Posterior vena cava (tissue), 2 donors: ENCODE data around the gene KARS1. TPM values are rescaled to one million over a fixed set of nuclear protein-coding genes. Genes with fewer than 3 reads are reported as not detected.

Experiments
- DNase-seq: peaks from one replicate; pipeline ENCODE4 v3.0.0-alpha.2; 2020; ENCODE audit warnings: low spot score
- intact Hi-C, 2 donors: fragments of 100-400 bp; cut with DNase I; formaldehyde crosslinking; loops; one replicate each; pipeline versions ENCODE4 v1.14.1 to v1.14.2; 2022 to 2023
- total RNA-seq, 2 donors: library from RNA; stranded (reverse); fragmentation: NEBNext Ultra II Directional; extraction: Animal tissue kit (Norgen Biotek cat#: 25700); gene quantifications; one replicate each; pipeline ENCODE4 v1.2.1, GENCODE V29; 2021
- donor health status: DM: yes; HTN: yes; CAD: no.
- donor health status: DM: yes; HTN: yes; CAD: no.

Gene KARS1
- total RNA-seq, 2 donors from 2014 or later: 67.6 to 75.0 TPM

DNA sequence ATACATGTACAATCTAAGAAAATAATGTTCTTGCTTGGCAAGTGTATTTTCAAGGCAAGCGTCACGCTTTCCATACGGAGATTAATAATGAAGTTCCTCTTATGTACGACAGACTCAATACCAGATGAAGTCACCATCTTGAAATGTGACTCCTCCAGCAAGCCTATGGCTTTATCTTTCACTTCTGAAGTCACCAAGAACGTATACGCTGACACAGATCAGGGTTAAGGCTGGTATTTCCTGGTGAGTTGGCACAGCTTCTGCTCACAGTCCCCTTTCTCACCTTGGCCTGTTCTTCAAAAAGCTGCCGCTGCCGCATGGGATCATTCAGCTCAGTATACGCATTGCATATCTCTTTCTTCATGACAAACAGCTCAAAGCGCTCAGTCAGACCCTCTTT, 18.3 kb downstream of the KARS1 start:
- DNase-seq: no peak
- intact Hi-C loops: loop anchor here in 1 of 2 donors (10.0 kb wide), 1 partner anchor 64 kb away; the partner anchor contains the start of gene GABARAPL2

DNA sequence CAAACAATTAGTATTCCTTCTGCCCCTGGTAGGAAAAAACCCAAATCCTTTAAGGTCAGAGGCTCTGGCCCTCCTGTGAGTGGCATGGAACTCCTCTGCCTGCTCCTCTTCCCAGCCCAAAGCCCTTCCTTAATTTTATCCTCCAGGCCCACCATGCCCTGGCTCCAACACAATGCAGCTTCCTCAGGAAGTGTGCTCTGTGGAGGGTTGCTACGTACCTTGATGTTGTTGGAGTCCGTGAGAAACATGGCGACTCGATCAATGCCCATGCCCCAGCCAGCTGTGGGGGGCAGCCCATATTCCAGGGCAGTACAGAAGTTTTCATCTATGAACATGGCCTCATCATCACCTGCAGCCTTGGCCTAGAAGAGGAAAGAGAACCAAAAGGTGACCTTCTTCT, 19.1 kb downstream of the KARS1 start:
- intact Hi-C loops: loop anchor here in 1 of 2 donors (10.0 kb wide), 1 partner anchor 64 kb away; the partner anchor contains the start of gene GABARAPL2

GRCh38 chr16:75627851-75628250, 19.6 kb downstream of the KARS1 start:
- DNase-seq: no peak
- intact Hi-C loops: loop anchor here in 1 of 2 donors (10.0 kb wide), 1 partner anchor 63 kb away; the partner anchor contains the start of gene GABARAPL2

More for the DNA sequence above, 19.1 kb downstream of the KARS1 start:
- no peak for DNase-seq

GRCh38 chr16:75626806-75627205, 20.7 kb downstream of the KARS1 start:
- no peak for DNase-seq
- intact Hi-C loops: loop anchor here in 1 of 2 donors (10.0 kb wide), 1 partner anchor 62 kb away; the partner anchor contains the start of gene GABARAPL2

GRCh38 chr16:75624921-75625334, 22.5 kb downstream of the KARS1 start:
- DNase-seq: no peak
- intact Hi-C loops: loop anchor here in 1 of 2 donors (10.0 kb wide), 1 partner anchor 60 kb away; the partner anchor contains the start of gene GABARAPL2

GRCh38 chr16:75622761-75623605, 24.5 kb downstream of the KARS1 start, which contains the start of gene ADAT1:
TSS of gene ADAT1 (minus strand) at chr16:75623281. CDS start at chr16:75620799, 2,482 bp downstream.
- intact Hi-C loops: loop anchor here in 1 of 2 donors (10.0 kb wide), 1 partner anchor 58 kb away; the partner anchor contains the start of gene GABARAPL2

DNA sequence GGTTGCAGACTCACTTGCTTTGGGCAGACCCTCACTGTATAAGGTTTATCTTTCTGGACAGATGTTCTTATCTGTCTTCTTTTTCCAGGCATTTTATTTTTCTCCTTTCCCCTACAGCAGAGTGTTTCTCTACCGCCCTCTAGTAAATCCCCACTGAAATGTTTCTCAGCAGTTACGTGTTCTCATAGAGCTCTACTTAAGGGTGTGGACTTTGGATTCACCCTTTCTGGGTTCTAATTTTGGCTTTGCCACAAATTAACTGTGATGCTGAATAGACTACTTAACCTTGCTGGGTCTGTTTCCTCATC, 26.3 kb downstream of the KARS1 start:
- DNase-seq: no peak
- intact Hi-C loops: loop anchor here in 1 of 2 donors (10.0 kb wide), 1 partner anchor 56 kb away; the partner anchor contains the start of gene GABARAPL2

More at GRCh38 chr16:75622761-75623605, 24.5 kb downstream of the KARS1 start, which contains the start of gene ADAT1:
- DNase-seq: peak; percentile 100

DNA sequence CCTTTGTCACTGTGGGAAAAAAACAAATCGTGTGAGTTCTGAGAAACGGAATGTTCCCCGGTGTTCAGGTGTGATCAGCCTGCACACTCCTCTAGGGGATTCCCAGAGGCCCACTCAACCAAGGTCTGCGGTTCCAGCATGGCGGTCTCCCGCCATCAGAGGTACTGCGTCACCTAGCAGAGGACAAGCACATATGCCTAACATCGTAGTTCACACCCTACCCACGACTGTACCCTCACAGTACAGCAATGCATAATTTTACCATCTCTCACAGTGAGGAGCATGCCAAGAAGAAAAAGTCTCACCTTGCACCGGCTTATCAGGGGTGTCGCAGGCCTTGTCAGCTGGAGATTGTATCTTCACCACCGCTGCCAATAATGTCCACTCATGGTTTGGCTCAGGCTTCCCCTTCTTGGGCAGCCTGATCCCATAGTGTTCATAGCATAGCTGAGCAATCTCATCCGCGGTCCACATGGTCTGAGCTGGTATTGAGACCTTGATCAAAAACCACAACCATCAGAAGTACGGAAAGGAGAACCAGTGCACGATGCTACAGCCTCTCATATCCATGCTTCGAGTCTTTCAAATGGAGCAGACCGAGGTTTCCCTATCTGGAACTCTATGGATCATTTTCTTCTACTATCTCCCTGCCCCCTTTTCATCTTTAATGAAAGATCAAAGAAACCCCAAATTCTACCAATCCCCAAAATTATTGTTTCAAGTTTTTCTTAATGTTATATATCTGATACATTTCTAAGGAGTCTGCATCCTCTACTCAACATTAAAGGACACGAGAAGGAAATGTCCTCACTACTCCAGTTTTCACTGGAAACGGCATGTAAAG, 26.9 kb downstream of the KARS1 start:
- DNase-seq: no peak
- intact Hi-C loops: loop anchor here in 1 of 2 donors (10.0 kb wide), 1 partner anchor 56 kb away; the partner anchor contains the start of gene GABARAPL2

DNA sequence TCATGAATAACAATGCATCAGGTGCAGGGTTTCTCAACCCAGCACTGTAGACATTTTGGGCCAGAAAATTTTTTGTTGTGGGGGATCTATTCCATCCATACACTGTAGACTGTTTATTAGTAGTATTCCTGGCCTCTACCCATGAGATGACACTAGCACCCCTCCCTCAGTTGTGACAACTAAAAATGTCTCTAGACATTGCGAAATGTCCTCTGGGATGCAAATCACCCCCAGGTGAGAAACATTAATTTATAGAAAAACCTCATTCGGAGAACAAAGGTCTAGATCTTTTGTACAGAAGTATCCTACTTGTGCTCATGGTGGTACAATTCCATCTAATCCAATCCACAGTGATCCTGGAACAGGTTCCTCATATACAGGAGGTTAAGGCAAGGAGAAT, 28.7 kb downstream of the KARS1 start:
- intact Hi-C loops: loop anchor here in 1 of 2 donors (5.0 kb wide), 1 partner anchor 51 kb away; the partner anchor contains the start of gene GABARAPL2

GRCh38 chr16:75617121-75617520, 30.3 kb downstream of the KARS1 start:
- intact Hi-C loops: loop anchor here in 1 of 2 donors (5.0 kb wide), 1 partner anchor 50 kb away; the partner anchor contains the start of gene GABARAPL2
- no peak for DNase-seq

More for the DNA sequence above, 28.7 kb downstream of the KARS1 start:
- no peak for DNase-seq

GRCh38 chr16:75616521-75617010, 30.9 kb downstream of the KARS1 start:
- no peak for DNase-seq
- intact Hi-C loops: loop anchor here in 1 of 2 donors (5.0 kb wide), 1 partner anchor 49 kb away; the partner anchor contains the start of gene GABARAPL2

DNA sequence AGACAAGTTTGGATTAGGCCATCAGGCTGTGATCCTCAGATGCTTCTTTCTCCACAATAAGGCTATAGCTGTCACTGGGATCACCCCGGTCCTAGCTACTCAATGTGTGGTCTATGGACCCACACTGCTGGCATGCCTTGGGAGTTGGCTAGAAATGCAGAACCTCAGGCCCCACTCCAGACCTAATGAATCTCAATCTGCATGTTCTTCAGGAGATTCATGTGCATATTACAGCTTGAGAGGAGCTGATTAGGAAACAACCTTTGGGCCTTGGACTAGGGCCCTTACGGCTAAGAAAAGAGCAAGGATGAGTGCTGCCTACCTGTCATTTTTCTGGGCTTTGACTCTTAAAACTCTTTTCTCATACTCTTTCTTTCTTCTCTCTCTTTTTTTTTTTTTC, 31.8 kb downstream of the KARS1 start:
- no peak for DNase-seq
- intact Hi-C loops: loop anchor here in 1 of 2 donors (5.0 kb wide), 1 partner anchor 48 kb away; the partner anchor contains the start of gene GABARAPL2

DNA sequence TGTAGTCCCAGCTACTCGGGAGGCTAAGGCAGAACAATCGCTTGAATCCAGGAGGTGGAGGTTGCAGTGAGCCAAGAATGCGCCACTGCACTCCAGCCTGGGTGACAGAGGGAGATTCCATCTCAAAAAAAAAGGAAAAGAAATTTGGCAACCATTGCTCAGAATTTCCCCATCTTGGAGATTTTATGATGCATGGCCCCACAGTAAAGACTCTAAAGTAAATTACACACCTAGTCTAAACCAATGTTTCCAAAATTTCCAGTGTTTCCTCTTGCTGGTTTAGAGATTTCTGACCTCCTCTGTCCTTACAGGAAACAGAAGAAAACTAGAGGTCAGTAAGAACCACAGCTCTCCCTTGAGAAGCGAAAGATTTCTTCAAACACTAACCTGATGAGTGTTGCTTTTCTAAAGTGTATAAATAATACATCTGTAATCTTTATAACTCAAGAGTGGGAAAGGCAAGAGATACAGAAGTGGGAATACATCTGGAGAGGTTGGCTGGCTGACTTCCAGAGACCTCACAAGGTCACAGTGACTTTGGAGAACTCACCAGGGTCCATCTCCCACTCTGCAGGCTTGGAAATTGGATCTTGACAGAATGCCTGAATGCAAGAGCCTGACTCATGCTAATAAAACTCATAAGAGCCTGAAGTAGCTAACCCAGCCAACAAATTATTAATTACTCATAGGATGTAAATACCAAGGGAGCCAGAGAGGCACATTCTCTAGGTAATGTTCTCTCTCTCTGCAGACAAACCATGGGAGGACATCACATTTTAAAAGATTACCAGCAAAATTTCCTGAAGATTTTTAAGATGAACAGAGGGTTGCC, 33.2 kb downstream of the KARS1 start:
- no peak for DNase-seq
- intact Hi-C loops: no loop called here

DNA sequence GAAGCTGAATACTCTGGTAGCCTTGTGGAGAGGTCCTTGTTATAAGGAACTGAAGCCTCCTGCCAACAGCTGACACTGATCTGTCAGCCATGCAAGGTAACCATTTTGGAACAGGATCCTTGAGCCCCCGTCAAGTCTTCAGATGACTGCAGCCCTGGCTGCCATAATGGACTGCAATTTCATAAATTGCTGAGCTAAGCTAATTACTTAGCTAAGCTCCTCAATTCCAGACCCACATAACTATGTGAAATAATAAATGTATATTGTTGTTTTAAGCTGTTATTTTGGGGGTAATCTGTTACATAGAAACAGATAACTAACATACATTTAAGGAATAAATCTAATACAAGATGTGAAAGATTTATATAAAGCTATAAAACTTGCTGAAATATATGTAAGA, 41.0 kb downstream of the KARS1 start:
- DNase-seq: no peak
- intact Hi-C loops: no loop called here

GRCh38 chr16:75603241-75603640, 44.2 kb downstream of the KARS1 start:
- no peak for DNase-seq

GRCh38 chr16:75599452-75600277, 47.8 kb downstream of the KARS1 start:
- intact Hi-C loops: no loop called here
- no peak for DNase-seq

More at GRCh38 chr16:75603241-75603640, 44.2 kb downstream of the KARS1 start:
- intact Hi-C loops: no loop called here
